Raji (cell line): ENCODE data around the gene GAP43.

ENCODE experiments used
- POLR2A ChIP-seq: IDR thresholded peaks from 2 replicates; pipeline ENCODE4 v1.6.1; 2011; ENCODE audit warnings: low read depth, low read length, control low read depth; ENCODE audit not compliant: insufficient read depth

The GAP43 gene

GRCh38 chr3:115651087-115651486 lies 27.8 kb downstream of the GAP43 start:
- no peak for TF ChIP-seq POLR2A

GRCh38 chr3:115651599-115651998 lies 28.3 kb downstream of the GAP43 start:
- no peak for TF ChIP-seq POLR2A

GRCh38 chr3:115652738-115653137 lies 29.4 kb downstream of the GAP43 start:
- no peak for TF ChIP-seq POLR2A

- no peak for TF ChIP-seq POLR2A
Observed at GRCh38 chr3:115655761-115656282, 32.5 kb downstream of the GAP43 start.

GRCh38 chr3:115657168-115657567 lies 33.9 kb downstream of the GAP43 start:
- TF ChIP-seq POLR2A = no peak

GRCh38 chr3:115658032-115658336 lies 34.7 kb downstream of the GAP43 start:
- no peak for TF ChIP-seq POLR2A

- no peak for TF ChIP-seq POLR2A
Observed at GRCh38 chr3:115658337-115659181, 35.2 kb downstream of the GAP43 start.

- no peak for TF ChIP-seq POLR2A
Observed at GRCh38 chr3:115659253-115660220, 36.2 kb downstream of the GAP43 start.

- no peak for TF ChIP-seq POLR2A
Observed at GRCh38 chr3:115660646-115661337, 37.5 kb downstream of the GAP43 start.

- TF ChIP-seq POLR2A = no peak
Observed at GRCh38 chr3:115662356-115662755, 39.0 kb downstream of the GAP43 start.

- TF ChIP-seq POLR2A = no peak
Observed at GRCh38 chr3:115663414-115663813, 40.1 kb downstream of the GAP43 start.

- no peak for TF ChIP-seq POLR2A
Observed at GRCh38 chr3:115666081-115666480, 42.8 kb downstream of the GAP43 start.

- TF ChIP-seq POLR2A = no peak
Observed at GRCh38 chr3:115666920-115667737, 43.8 kb downstream of the GAP43 start.

- TF ChIP-seq POLR2A = no peak
Observed at GRCh38 chr3:115667738-115668065, 44.4 kb downstream of the GAP43 start.

- no peak for TF ChIP-seq POLR2A
Observed at GRCh38 chr3:115670911-115671310, 47.6 kb downstream of the GAP43 start.
